Prostate gland (tissue), 2 donors: ENCODE measurements around the gene ERICH6B.

ENCODE experiments used
- CTCF ChIP-seq, 4 experiments: fragments of 200-600 bp in 2 of 4; fragments of 450-650 bp in 2 of 4; sonication (generic) in 2 of 4; IDR thresholded peaks; 1 replicate in 3 of 4; 2 replicates in 1 of 4; pipeline ENCODE4 v1.5.1; 2016 to 2019; ENCODE audit warnings: antibody characterized with exemption in 4 of 4, mild to moderate bottlenecking in 2 of 4, moderate library complexity in 2 of 4
- POLR2A ChIP-seq: fragments of 450-650 bp; IDR thresholded peaks from one replicate; pipeline ENCODE4 v1.6.1; 2016; ENCODE audit warnings: antibody characterized with exemption, mild to moderate bottlenecking
- POLR2AphosphoS5 ChIP-seq: sonication (generic); formaldehyde crosslinking; IDR thresholded peaks from one replicate; pipeline ENCODE4 v1.6.1; 2017; ENCODE audit warnings: antibody characterized with exemption

- TF ChIP-seq CTCF (IDR thresholded peaks at IDR 0.05) (no peak), POLR2AphosphoS5 (no peak), POLR2A (no peak)
These were observed 103.4 kb downstream of the ERICH6B start for GRCh38 chr13:45512098-45512496.
